GM12878 (cell line): ENCODE data around the gene TBC1D22B. TPM values are rescaled to one million over a fixed set of nuclear protein-coding genes. Genes with fewer than 3 reads are reported as not detected.

Experiments
- FOXM1 ChIP-seq: IDR thresholded peaks from 2 replicates; pipeline ENCODE4 v1.6.1; 2012; ENCODE audit warnings: low read depth, mild to moderate bottlenecking, inconsistent platforms, low read length, moderate library complexity
- NR2C1 ChIP-seq: fragments of 450-650 bp; IDR thresholded peaks from 2 replicates; pipeline ENCODE4 v1.6.1; 2017; ENCODE audit warnings: antibody characterized with exemption, mild to moderate bottlenecking, moderate library complexity
- RAD21 ChIP-seq: IDR thresholded peaks from 2 replicates; pipeline ENCODE4 v1.6.1; 2011; ENCODE audit warnings: mild to moderate bottlenecking, low read depth, low read length, moderate library complexity; ENCODE audit not compliant: insufficient read depth
- RUNX3 ChIP-seq: IDR thresholded peaks from 2 replicates; pipeline ENCODE4 v1.6.1; 2012; ENCODE audit warnings: low read length, inconsistent platforms
- SREBF2 ChIP-seq: IDR thresholded peaks from 2 replicates; pipeline ENCODE4 v1.6.1; 2012; ENCODE audit warnings: mild to moderate bottlenecking, low read length
- polyA plus RNA-seq, 11 experiments: library from polyadenylated mRNA; depleted of rRNA in 4 of 11; unstranded in 6 of 11; stranded (reverse) in 5 of 11; fragments of >200 nt; fragmentation: Nextera tagmentation in 4 of 11; fragmentation: Illumina TruSeq in 1 of 11; extraction: Ambion mirVana in 4 of 11; extraction: Trizol in 1 of 11; gene quantifications; 1 replicate in 1 of 11; 2 replicates in 10 of 11; pipeline versions ENCODE4 v1.2.1 to v1.2.3, GENCODE V29; 2011 to 2016; ENCODE audit warnings: inconsistent platforms in 2 of 11, missing spikeins in 2 of 11, low read depth in 1 of 11
- total RNA-seq, 4 experiments: library from RNA; depleted of rRNA in 3 of 4; stranded (reverse); fragments of >200 nt in 3 of 4; fragmentation: Illumina TruSeq in 1 of 4; extraction: Trizol in 1 of 4; gene quantifications; 2 replicates each; pipeline versions ENCODE4 v1.2.1 to v1.2.3, GENCODE V29; 2013 to 2021
- TF ChIP-seq, protein P1 (sequence below): fragments of 450-650 bp; IDR thresholded peaks from 2 replicates; pipeline ENCODE4 v1.6.1; 2017; ENCODE audit warnings: antibody characterized with exemption, mild to moderate bottlenecking, moderate library complexity
- TF ChIP-seq, protein P2 (sequence below): fragments of 450-650 bp; IDR thresholded peaks from 2 replicates; pipeline ENCODE4 v1.6.1; 2018; ENCODE audit warnings: borderline replicate concordance, mild to moderate bottlenecking; ENCODE audit not compliant: partially characterized antibody

The TBC1D22B gene
- total and polyA plus RNA-seq, 10 of the 15 experiments (the other 5 are each of a cell fraction or from before 2014, with no cell fraction given) = 3.4 to 18.7 (median 14.1) TPM

DNA sequence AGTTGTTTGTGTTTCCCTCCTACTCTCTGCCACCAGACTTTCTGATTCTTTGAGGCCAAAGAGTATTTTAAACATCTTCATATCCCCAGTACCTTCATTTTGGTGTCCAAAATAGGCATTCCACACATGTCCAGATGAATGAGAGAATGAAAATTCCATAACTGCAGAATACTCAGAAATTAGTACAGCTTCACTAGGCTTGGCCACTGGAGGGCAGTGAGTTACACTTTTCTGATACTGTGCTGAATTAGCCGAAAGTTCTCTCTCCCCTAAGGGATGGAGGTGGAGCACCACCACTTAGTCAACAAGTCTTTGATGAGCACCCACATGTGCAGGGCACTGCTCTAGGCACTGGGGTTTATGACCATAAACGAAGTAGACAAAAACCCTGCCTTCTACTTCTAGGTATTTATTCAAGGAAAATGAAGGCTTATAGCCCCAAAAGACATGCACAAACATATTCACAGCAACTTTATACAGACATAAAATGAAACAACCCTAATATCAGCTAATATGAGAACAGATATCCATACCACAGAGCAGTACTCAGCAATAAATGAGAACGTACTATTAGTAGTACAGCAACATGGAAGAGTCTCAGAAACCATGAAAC lies 46.4 kb downstream of the TBC1D22B start (continued):
- TF ChIP-seq, protein P1, sequence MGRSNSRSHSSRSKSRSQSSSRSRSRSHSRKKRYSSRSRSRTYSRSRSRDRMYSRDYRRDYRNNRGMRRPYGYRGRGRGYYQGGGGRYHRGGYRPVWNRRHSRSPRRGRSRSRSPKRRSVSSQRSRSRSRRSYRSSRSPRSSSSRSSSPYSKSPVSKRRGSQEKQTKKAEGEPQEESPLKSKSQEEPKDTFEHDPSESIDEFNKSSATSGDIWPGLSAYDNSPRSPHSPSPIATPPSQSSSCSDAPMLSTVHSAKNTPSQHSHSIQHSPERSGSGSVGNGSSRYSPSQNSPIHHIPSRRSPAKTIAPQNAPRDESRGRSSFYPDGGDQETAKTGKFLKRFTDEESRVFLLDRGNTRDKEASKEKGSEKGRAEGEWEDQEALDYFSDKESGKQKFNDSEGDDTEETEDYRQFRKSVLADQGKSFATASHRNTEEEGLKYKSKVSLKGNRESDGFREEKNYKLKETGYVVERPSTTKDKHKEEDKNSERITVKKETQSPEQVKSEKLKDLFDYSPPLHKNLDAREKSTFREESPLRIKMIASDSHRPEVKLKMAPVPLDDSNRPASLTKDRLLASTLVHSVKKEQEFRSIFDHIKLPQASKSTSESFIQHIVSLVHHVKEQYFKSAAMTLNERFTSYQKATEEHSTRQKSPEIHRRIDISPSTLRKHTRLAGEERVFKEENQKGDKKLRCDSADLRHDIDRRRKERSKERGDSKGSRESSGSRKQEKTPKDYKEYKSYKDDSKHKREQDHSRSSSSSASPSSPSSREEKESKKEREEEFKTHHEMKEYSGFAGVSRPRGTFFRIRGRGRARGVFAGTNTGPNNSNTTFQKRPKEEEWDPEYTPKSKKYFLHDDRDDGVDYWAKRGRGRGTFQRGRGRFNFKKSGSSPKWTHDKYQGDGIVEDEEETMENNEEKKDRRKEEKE = no peak
- TF ChIP-seq RUNX3 (no peak), NR2C1 (no peak), FOXM1 (0 out of 2 replicates have a peak, but pooled peaks have one; percentile 13), SREBF2 (no peak), RAD21 (peak; percentile 54)
- TF ChIP-seq, protein P2, sequence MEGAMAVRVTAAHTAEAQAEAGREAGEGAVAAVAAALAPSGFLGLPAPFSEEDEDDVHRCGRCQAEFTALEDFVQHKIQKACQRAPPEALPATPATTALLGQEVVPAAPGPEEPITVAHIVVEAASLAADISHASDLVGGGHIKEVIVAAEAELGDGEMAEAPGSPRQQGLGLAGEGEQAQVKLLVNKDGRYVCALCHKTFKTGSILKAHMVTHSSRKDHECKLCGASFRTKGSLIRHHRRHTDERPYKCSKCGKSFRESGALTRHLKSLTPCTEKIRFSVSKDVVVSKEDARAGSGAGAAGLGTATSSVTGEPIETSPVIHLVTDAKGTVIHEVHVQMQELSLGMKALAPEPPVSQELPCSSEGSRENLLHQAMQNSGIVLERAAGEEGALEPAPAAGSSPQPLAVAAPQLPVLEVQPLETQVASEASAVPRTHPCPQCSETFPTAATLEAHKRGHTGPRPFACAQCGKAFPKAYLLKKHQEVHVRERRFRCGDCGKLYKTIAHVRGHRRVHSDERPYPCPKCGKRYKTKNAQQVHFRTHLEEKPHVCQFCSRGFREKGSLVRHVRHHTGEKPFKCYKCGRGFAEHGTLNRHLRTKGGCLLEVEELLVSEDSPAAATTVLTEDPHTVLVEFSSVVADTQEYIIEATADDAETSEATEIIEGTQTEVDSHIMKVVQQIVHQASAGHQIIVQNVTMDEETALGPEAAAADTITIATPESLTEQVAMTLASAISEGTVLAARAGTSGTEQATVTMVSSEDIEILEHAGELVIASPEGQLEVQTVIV = no peak
